Activated CD4-positive, alpha-beta T cell treated with anti-CD3 and anti-CD28 coated beads, Interleukin-2, amount 50 U/mL, for 24 hours (primary cell): ENCODE results near the gene PCDHGA4.
"Not testable (repeated sequence)": the region's sequence is repeated elsewhere in the genome, so short reads cannot be mapped to it uniquely, and the experiment has no call there.

ENCODE experiments used
- DNase-seq, 2 donors: peaks; one replicate each; pipeline ENCODE4 v3.0.0-alpha.2; 2020; ENCODE audit warnings: low read depth in 1 of 2, low spot score in 1 of 2

The PCDHGA4 gene

GRCh38 chr5:141346017-141346416 is 8.8 kb upstream of the PCDHGA4 start:
- not testable (repeated sequence) for DNase-seq

GRCh38 chr5:141349917-141350619 is 4.8 kb upstream of the PCDHGA4 start, which contains the start of gene PCDHGB1:
Gene PCDHGB1, plus strand, starts transcription at chr5:141350099. Its CDS starts 162 bp downstream, at chr5:141350261.
- DNase-seq, result no peak

- DNase-seq, result no peak
Observed at GRCh38 chr5:141351591-141351990, 3.2 kb upstream of the PCDHGA4 start.

DNA sequence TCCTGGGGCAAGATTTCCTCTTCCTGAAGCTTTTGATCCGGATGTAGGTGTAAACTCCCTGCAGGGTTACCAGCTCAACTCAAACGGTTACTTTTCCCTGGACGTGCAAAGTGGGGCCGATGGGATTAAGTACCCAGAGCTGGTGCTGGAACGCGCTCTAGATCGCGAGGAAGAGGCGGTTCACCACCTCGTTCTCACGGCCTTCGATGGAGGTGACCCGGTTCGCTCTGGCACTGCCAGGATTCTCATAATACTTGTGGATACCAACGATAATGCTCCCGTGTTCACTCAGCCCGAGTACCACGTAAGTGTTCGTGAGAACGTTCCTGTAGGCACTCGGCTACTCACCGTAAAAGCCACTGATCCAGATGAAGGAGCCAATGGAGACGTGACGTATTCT is 820 bp downstream of the PCDHGA4 start:
- DNase-seq, result no peak

- no peak for DNase-seq
Observed at GRCh38 chr5:141356133-141356532, 1.3 kb downstream of the PCDHGA4 start.

GRCh38 chr5:141356950-141357349 is 2.1 kb downstream of the PCDHGA4 start:
- no peak for DNase-seq

DNA sequence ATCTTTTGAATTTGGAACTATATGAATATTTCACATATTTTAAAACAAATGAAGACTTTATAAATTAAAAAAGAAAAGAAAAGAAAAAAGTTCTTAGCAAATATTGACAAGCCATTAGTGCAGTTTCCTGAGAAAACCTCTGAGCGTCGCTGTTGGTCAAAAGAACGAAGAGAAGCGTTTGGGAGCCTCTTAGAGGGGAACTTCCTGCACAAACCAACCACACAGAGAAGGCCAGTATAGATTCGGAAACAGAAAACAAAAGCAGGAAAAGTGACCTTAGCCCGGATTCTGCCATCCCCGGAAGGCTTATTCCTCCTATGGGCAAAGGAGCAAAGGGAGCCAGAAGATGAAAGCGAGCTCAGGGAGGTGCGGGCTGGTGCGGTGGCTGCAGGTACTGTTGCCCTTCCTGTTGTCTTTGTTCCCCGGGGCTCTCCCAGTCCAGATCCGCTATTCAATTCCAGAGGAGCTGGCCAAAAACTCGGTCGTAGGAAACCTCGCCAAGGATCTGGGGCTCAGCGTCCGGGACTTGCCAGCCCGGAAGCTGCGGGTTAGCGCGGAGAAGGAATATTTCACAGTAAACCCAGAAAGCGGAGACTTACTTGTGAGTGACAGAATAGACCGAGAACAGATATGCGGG is 5.1 kb downstream of the PCDHGA4 start, which contains the start of gene PCDHGB2:
TSS of gene PCDHGB2 (plus strand) at position 205 of the 637 bp plus-strand sequence. CDS start at position 347, 142 bp downstream.
- DNase-seq, result no peak

- DNase-seq, result no peak
Observed at GRCh38 chr5:141360685-141361084, 5.9 kb downstream of the PCDHGA4 start.

GRCh38 chr5:141362719-141363118 is 7.9 kb downstream of the PCDHGA4 start:
- no peak for DNase-seq

DNA sequence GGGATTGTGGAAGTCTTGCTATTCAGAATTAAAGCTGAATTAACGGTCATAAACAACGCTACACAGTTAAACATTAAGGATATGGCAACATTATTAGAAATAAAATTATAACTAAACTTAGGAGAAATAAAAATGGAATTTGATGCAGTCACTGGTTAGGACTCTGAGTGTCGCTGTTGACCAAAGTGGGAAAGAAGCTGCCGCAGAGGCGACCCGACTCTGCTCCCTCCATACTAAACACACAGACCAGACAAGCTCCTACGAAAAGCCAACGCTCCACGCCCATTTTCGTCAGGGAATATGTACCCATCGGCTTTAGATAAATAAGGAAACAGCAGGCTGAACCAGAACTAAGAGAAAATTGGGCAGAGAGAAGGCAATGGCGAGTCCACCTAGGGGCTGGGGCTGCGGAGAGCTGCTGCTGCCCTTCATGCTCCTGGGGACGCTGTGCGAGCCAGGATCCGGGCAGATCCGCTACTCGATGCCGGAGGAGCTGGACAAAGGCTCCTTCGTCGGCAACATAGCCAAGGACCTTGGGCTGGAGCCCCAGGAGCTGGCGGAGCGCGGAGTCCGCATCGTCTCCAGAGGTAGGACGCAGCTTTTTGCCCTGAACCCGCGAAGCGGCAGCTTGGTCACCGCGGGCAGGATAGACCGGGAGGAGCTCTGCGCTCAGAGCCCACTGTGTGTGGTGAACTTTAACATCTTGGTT is 9.3 kb downstream of the PCDHGA4 start, which contains the start of gene PCDHGA5:
TSS of gene PCDHGA5 (plus strand) at position 211 of the 709 bp plus-strand sequence. CDS start at position 380, 169 bp downstream.
- DNase-seq, result no peak

GRCh38 chr5:141366016-141366896 is 11.4 kb downstream of the PCDHGA4 start:
- no peak for DNase-seq

DNA sequence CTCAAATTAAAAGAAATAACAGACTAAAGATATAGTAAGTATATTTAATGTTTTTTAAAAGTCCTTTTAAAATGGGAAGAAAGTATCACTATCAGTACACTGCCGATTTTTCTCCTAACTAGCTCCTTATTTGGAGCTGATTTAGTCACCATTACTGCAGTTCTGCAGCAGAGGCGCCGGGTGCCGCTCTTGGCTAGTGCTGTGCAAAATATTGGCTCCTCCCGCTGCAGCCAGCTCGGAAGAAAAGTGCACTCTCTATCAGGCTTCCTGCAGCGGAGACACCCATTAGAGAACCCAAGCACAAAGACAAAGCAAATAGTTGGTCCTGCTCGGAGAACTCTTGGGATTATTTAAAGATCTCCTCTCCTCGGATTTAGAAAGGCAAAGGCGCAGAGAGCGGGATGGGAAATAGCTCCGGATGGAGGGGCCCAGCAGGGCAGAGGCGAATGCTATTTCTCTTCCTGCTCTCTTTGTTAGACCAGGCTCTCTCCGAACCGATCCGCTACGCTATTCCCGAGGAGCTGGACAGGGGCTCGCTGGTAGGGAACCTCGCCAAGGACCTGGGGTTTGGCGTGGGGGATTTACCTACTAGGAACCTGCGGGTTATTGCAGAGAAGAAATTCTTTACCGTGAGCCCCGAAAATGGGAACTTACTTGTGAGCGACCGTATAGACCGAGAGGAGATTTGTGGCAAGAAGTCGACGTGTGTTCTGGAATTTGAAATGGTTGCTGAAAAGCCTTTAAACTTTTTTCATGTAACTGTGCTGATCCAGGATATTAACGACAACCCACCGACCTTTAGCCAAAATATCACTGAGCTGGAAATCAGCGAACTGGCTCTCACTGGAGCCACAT is 15.4 kb downstream of the PCDHGA4 start, which contains the start of gene PCDHGB3:
TSS of gene PCDHGB3 (plus strand) at position 249 of the 855 bp plus-strand sequence. CDS start at position 402, 153 bp downstream.
- DNase-seq, result no peak

GRCh38 chr5:141371572-141372475 is 17.0 kb downstream of the PCDHGA4 start:
- no peak for DNase-seq

GRCh38 chr5:141373673-141374317 is 19.0 kb downstream of the PCDHGA4 start, which contains the start of gene PCDHGA6:
Gene PCDHGA6, plus strand, starts transcription at chr5:141373891. Its CDS starts 193 bp downstream, at chr5:141374084.
- DNase-seq, result no peak

DNA sequence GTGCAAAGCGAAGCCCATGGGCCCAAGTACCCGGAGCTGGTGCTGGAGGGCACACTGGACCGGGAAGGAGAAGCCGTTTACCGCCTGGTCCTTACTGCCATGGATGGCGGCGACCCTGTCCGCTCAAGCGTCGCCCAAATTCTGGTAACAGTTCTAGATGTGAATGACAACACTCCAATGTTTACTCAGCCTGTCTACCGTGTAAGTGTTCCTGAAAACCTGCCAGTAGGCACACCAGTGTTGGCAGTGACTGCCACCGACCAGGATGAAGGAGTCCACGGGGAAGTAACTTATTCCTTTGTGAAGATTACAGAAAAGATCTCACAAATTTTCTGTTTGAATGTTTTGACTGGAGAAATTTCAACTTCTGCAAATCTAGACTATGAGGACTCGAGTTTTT is 19.8 kb downstream of the PCDHGA4 start:
- DNase-seq, result no peak

DNA sequence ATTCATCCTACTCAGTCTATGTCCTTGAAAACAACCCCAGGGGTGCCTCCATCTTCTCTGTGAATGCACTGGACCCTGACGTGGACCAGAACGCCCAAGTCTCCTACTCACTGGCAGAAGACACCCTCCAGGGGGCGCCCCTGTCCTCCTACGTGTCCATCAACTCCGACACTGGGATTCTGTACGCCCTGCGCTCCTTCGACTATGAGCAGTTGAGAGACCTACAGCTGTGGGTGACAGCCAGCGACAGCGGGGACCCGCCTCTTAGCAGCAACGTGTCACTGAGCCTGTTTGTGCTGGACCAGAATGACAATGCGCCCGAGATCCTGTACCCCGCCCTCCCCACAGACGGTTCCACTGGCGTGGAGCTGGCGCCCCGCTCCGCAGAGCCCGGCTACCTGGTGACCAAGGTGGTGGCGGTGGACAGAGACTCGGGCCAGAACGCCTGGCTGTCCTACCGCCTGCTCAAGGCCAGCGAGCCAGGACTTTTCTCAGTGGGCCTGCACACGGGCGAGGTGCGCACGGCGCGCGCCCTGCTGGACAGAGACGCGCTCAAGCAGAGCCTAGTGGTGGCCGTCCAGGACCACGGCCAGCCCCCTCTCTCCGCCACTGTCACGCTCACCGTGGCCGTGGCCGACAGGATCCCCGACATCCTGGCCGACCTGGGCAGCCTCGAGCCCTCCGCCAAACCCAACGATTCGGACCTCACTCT is 20.8 kb downstream of the PCDHGA4 start:
- not testable (repeated sequence) for DNase-seq
